GM12891 (cell line): Measurements from ENCODE around the gene C1orf226.

ENCODE experiments used
- DNase-seq: peaks from one replicate; pipeline ENCODE4 v3.0.0; 2011; ENCODE audit warnings: low spot score; ENCODE audit not compliant: insufficient read length
- FAIRE-seq: peaks from 2 replicates; lab custom pipeline; 2011; peaks lifted over from hg19 to GRCh38; lab: Jason Lieb, UNC
- PAX5 ChIP-seq: IDR thresholded peaks from 2 replicates; pipeline ENCODE4 v1.6.1; 2011; ENCODE audit warnings: low read length, moderate library complexity, mild to moderate bottlenecking; ENCODE audit not compliant: insufficient read depth, severe bottlenecking
- POLR2A ChIP-seq: IDR thresholded peaks from 2 replicates; pipeline ENCODE4 v1.6.1; 2011; ENCODE audit warnings: low read depth, low read length, control low read depth
- POLR2AphosphoS5 ChIP-seq: IDR thresholded peaks from 2 replicates; pipeline ENCODE4 v1.6.1; 2011; ENCODE audit warnings: low read depth, low read length, control low read depth
- POU2F2 ChIP-seq: IDR thresholded peaks from 2 replicates; pipeline ENCODE4 v1.6.1; 2011; ENCODE audit warnings: low read depth, mild to moderate bottlenecking, control low read depth, low read length, moderate library complexity
- SPI1 ChIP-seq: IDR thresholded peaks from 2 replicates; pipeline ENCODE4 v1.6.1; 2011; ENCODE audit warnings: low read depth, low read length, control low read depth
- TAF1 ChIP-seq: IDR thresholded peaks from 2 replicates; pipeline ENCODE4 v1.6.1; 2011; ENCODE audit warnings: low read depth, low read length, control low read depth

The C1orf226 gene

DNA sequence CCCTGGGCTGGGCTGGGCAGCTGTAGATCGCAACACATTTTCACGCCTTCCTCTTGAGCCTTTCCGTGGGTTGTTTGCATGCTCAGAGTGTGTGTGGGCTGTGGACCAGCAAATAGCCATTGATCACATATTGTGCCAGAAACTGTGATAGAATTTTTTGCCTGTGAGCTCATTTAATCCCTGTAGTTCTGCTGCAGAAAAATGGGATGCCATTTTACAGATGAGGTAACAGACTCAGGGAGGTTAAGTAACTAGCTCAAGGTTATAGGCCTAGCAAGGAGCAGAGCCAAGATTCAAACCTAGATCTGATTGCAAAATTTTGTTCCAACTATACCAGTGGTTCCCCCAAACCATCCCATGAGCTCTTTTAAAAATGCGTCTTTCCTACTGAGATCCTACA is 15.4 kb upstream of the C1orf226 start:
- no peak for TF ChIP-seq PAX5
- no peak for TF ChIP-seq POU2F2
- no peak for TF ChIP-seq TAF1
- no peak for TF ChIP-seq POLR2A
- no peak for TF ChIP-seq SPI1
- TF ChIP-seq POLR2AphosphoS5 = no peak
- DNase-seq (no peak), FAIRE-seq (no peak)

DNA sequence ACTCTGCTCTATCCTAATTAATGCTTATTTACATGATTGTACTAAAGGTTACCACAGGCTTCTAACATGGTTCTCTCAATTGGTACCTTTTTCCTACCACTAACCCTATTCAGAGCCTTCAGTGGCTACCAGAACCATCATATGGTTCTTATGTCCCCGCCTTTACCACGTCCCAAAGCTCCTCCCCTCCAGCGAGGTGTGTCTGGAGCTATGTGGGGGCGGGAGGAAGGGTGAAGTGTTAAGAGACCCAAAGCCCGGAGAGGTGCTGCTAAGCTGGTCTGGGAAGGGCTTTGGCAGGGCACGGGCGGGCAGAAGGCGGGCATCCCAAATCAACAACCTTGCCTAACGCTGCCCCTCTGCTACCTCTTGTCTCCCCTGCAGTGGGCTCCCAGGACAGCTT is 14.9 kb upstream of the C1orf226 start:
- no peak for TF ChIP-seq POLR2A
- TF ChIP-seq PAX5 = no peak
- TF ChIP-seq SPI1 = no peak
- no peak for TF ChIP-seq POLR2AphosphoS5
- no peak for TF ChIP-seq TAF1
- TF ChIP-seq POU2F2 = no peak
- no peak for DNase-seq
- FAIRE-seq = no peak

- TF ChIP-seq SPI1 = no peak
- TF ChIP-seq POU2F2 = no peak
- TF ChIP-seq POLR2A = no peak
- TF ChIP-seq TAF1 = no peak
- TF ChIP-seq POLR2AphosphoS5 = no peak
- no peak for TF ChIP-seq PAX5
- no peak for FAIRE-seq
- no peak for DNase-seq
Measured at GRCh38 chr1:162367073-162367472, 14.5 kb upstream of the C1orf226 start.

GRCh38 chr1:162367772-162368171 is 13.8 kb upstream of the C1orf226 start:
- no peak for FAIRE-seq
- DNase-seq = no peak
- TF ChIP-seq POLR2A (no peak), TAF1 (no peak), PAX5 (no peak), SPI1 (no peak), POU2F2 (no peak), POLR2AphosphoS5 (no peak)

DNA sequence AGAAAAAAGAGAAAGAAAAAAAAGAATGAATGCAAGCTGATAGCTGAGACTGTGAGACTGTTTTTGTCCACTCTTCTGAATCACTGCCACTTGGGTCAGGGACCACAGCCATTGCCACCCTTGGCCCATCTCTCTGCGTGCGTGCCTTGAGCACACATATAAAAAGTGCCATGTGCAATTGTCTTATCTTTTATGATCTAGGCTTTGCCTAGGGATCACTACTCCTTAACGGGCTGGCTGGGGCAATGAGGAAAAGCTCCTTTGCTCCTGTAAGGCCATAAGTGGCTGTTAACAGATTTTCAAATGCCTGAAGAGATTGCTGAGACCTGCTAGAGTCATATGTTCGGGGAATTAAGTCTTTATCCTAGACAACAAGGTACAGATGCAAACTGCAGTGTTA is 13.1 kb upstream of the C1orf226 start:
- TF ChIP-seq POLR2A = no peak
- TF ChIP-seq POU2F2 = no peak
- TF ChIP-seq POLR2AphosphoS5 = no peak
- no peak for TF ChIP-seq TAF1
- TF ChIP-seq PAX5 = no peak
- TF ChIP-seq SPI1 = no peak
- no peak for FAIRE-seq
- DNase-seq = no peak

DNA sequence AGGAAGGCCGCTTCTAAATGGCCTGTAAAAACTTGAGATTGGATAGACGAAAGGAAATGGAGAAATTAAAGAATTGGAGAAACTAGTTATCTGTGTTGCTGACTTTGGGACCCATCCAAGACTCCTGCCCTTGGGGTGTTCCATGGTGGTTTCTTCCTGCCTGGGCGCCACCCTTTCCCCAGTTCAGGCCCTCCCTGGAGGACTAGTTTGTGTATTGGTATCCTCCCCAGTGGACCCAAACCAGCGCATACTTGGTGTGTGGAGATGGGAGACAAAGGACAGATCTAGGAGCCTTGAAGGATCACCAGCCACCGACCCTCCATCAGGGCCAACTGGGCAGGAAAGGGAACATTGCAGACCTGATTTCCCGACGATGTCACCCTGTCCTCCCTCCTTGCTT is 12.0 kb upstream of the C1orf226 start:
- TF ChIP-seq POLR2AphosphoS5 (no peak), TAF1 (no peak), SPI1 (no peak), POLR2A (no peak), POU2F2 (no peak), PAX5 (no peak)
- DNase-seq (no peak), FAIRE-seq (no peak)

DNA sequence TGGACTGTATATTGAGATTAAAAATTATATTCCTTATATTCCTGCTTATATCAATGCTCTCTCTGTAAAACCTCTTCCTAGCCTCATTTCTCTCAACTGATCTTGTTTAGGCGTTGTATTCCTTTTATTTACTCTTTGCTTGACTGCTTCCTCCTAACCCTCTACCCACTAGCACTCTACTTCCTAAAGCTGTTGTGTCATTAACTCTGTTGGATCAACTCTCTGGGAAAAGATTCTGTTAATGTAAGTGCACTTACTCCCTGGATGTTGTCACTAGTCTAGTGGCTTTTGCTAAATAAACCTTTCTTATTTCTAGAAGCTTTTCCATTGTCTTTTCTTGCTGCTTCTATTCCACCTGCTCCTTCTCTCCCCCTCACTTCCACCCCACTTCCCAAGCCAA is 11.4 kb upstream of the C1orf226 start:
- FAIRE-seq (no peak), DNase-seq (no peak)
- TF ChIP-seq POU2F2 = no peak
- no peak for TF ChIP-seq POLR2A
- TF ChIP-seq TAF1 = no peak
- no peak for TF ChIP-seq POLR2AphosphoS5
- TF ChIP-seq SPI1 = no peak
- no peak for TF ChIP-seq PAX5

GRCh38 chr1:162370721-162371120 is 10.8 kb upstream of the C1orf226 start:
- DNase-seq (no peak), FAIRE-seq (no peak)
- TF ChIP-seq TAF1 = no peak
- TF ChIP-seq POLR2A = no peak
- TF ChIP-seq POLR2AphosphoS5 = no peak
- no peak for TF ChIP-seq SPI1
- TF ChIP-seq PAX5 = no peak
- TF ChIP-seq POU2F2 = no peak

GRCh38 chr1:162371611-162372010 is 9.9 kb upstream of the C1orf226 start:
- FAIRE-seq = no peak
- no peak for DNase-seq
- TF ChIP-seq POLR2AphosphoS5 (no peak), PAX5 (no peak), POU2F2 (no peak), SPI1 (no peak), POLR2A (no peak), TAF1 (no peak)
